Lower leg skin (tissue), 3 donors: ENCODE data around the gene MDGA2.

Source experiments
- CTCF ChIP-seq, 3 donors: fragments of 450-650 bp; IDR thresholded peaks; one replicate each; pipeline ENCODE4 v1.5.1; 2016; ENCODE audit warnings: antibody characterized with exemption in 3 of 3, mild to moderate bottlenecking in 3 of 3, moderate library complexity in 2 of 3
- POLR2A ChIP-seq, 2 donors: fragments of 450-650 bp; IDR thresholded peaks; one replicate each; pipeline ENCODE4 v1.6.1; 2016 to 2017; ENCODE audit warnings: antibody characterized with exemption in 2 of 2, mild to moderate bottlenecking in 1 of 2, moderate library complexity in 1 of 2

- TF ChIP-seq CTCF (IDR thresholded peaks at IDR 0.05) (no peak), POLR2A (IDR thresholded peaks at IDR 0.05) (no peak)
Measured at GRCh38 chr14:47555333-47555732, 120.1 kb downstream of the MDGA2 start.
